HG02852 (cell line): Measurements from ENCODE around the gene TBC1D2B.

Experiments used
- ATAC-seq: cut with Tn5 transposase; IDR thresholded peaks from one replicate; pipeline ENCODE4 v1.9.1; 2021; ENCODE audit warnings: mild to moderate bottlenecking, moderate library complexity; ENCODE audit not compliant: unreplicated experiment

TBC1D2B gene

DNA sequence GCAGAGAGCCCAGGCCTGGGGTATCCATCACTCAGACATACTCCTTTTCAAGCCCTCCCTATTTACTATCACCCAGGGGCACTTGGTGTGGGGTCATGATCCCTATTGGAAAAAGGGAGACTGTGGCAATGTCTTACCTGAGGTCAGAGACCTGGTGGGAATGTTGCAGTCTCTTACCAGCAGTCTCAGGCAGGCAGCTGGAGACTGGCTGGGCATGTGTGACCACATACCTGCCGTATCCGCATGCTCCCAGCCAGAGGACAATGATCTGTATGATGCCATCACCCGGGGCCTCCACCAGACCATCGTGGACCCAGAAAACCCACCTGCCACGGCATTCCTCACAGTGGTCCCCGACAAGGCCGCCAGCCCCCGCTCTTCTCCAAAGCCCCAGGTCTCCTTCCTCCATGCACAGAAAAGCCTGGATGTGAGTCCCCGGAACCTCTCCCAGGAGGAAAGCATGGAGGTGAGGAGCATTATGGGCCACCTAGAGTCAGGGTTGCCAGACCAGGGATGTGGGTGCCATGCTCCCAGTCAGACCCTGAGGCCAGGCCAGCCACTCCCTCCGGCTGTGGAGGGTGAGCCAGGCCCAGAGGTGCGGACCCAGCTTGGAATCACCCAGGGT lies 20.7 kb upstream of the TBC1D2B start:
- no peak for ATAC-seq

DNA sequence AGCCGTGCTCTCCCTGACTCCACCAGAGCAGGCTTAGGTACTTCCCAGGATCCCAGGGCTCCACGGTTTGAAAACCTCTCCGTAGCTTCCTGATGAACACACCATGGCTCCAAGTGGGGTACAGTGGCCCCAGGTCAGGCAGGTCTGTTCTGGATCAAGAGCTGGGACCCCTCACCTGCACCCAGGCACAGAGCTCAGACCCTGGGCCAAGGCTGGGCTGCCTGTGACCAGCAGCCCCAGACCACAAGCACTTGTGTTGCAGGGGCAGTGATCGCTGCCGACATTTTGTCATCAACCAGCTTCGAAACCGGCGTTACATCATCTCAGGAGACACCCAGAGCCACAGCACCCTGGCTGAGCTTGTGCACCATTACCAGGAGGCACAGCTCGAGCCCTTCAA lies 20.2 kb upstream of the TBC1D2B start:
- ATAC-seq, result no peak

DNA sequence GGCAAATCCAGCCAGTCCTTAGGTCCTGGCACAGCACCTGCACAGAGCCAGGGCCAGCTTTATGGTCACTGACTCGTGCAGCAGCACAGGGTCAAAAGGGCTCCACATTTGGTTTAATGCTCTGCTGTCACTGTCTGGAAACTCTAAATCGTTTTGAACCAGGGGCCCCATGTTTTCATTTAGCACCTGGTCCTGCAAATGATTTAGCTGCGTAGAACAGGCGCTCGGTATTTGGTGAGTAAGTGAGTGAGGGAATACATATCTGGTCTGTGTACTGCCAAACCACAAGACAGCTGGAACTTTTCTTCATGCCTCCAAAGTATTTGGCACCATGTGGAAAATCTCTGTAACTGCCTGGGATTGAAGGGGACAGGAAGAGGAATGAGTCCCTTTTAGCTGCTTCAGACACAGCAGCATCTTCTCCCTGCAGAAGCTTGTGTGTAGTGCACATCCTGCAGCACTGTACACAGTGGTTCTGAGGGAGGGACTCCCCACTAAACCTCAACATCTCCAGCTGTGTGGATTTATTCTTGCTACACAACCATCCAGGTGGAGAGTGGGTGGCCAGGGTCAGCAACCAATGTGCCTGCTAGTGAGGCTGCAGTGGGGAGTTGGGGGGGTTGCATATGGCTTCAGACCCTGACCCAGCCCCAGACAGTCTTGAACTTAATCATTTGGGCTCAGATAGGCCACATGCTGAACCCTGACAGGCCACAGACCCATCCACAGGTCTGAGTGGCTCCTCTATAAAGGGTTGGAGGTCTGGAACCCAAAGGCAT lies 15.9 kb upstream of the TBC1D2B start:
- no peak for ATAC-seq

DNA sequence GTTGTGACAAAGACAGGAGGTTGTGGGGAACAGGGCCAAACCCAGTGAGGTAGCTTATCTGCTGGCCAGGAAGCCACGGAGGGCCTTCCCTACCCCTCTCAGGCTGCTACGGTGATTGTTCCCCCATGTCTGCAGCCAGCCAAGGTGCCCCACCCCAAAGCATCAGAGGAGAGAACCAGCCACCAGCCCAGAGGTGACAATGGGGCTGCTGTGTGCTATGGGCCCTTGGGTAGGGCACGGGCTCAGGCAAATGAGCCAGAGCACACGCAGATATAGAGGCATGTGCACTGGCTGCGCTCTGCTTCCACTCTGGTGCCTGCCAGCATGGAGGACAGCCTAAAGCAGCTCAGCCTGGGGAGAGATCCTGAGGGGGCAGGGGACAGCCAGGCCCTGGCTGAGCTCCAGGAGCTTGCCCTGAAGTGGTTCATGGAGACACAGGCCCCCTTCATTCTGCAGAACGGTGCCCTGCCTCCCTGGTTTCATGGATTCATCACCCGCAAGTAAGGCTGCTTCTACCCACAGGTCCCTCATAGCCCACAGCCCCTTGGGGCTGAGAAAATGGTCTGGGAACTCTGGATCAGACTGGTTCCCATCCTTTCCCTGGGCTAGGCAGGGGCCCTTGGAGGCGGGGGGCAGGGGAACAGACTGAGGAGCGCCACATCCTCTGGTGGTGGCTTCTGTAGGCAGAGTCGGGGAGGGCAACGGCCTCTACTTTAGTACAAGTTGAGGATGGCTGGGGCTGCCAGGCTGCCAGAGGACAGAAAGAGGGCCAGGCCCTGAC lies 14.9 kb upstream of the TBC1D2B start, which contains the start of gene SH2D7:
Gene SH2D7, plus strand, starts transcription at position 301 of the 781 bp plus-strand sequence. Its CDS starts 24 bp downstream, at position 325.
- ATAC-seq, result no peak

DNA sequence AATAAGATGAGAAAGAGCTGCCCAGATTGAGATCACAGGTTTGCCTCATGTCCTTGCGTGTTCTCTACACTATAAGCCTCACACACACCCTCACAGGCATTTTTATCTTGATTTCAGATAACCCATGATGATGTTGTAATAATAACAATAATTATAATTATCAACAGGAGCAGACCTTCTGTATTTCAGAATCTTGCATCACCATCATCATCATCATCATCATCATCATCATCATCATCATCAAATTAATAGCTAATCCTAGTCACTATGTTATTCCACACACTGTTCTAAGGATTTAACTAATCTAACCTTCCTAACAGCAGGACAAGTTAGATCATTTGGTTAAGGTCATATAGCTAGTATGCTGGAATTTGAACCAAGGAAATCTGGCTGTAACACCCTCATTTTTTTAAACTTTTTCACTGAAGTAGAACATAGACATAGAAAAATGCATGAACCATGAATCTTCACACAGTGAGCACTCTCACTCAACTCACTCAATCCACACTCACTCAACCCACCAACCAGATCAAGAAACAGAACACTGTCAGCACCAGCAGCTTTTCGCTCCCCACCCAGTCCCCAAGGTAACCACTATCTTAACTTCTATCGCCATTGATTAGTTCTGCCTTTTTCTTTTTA lies 13.0 kb upstream of the TBC1D2B start:
- ATAC-seq, result no peak

DNA sequence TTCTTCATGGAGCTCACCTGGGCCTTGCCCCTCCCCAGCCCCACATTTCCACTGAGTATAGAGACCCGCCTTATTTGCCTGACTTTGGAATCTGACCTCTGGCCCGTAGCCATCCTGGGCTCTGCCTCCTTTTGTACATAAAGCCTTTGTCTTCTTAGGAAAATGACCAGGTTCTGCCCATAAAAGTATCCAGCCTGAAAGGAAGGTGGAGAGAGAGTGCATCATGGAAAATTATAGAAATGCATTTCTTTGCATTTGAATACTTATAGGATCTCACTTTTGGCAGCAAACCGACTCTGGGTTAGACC lies 11.2 kb upstream of the TBC1D2B start:
- no peak for ATAC-seq

DNA sequence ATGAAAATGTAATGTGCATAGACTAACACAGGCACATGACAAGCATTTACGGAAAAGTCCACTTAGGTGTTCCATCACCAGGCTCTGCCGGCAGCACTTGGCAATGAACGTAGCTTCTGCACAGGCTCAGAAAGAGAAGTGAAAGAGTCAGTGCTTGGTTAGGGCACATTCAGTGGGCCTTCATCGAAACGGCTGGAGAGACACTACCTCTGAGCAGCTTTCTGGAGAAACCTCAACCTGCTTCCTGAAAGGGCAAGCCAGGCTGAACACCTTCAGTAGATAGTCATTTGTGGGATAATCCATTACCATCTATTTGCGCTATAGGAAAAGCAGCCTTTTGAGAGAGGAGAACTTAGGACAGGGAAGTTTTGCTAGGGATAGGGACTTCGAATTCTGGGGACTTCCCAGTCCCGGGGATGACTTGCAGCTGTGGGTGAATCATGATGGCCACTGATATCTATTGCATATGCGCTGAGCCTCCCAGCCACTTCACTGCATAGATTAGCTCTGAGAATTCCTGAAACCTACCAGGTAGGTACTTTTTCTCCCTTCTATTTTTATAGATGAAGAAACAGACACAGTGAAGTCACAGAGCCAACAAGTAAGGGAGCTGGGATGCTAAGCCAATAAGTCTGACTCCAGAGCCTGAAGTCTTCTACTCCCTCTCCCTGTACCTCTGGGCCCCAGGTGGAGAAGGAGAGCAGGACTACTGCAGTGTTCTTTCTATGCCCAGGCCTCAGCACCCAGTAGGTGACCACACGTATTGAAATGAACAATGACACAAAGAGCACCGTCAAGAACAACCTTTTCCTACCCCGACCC lies 10.7 kb upstream of the TBC1D2B start:
- ATAC-seq, result peak; percentile 60

DNA sequence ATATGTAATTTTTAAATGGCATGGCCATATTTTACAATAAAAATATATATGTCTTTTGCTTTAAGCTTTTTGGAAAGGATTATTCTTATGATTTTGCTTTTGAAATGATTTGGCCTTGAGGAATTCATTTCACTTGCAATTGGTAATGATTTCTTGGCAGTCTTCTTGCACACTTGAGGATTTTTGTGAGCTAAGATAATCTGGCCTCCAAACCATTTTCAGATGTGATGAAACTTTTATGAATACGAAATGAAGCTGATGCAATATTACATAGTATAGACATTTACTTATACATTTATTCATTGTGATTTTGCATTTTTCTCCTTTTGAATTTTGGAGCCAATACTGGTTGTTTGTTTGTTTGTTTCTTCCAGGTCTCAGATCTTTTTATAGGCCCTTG lies 8.4 kb upstream of the TBC1D2B start:
- no peak for ATAC-seq

DNA sequence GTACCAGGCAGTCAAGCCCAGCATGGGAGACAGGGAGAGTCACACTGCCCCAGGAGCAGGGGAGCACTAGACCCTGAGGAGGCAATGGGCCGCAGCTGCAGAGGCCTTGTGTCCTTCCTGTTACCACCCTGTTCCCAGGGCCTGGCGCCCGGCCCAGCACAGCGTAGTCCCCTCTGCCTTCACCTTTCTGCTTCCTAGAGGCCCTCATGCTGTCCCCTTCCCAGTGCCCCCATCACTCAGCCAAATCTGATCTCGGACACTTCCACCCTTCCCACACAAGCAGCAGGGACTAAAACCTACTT lies 6.9 kb upstream of the TBC1D2B start:
- no peak for ATAC-seq

DNA sequence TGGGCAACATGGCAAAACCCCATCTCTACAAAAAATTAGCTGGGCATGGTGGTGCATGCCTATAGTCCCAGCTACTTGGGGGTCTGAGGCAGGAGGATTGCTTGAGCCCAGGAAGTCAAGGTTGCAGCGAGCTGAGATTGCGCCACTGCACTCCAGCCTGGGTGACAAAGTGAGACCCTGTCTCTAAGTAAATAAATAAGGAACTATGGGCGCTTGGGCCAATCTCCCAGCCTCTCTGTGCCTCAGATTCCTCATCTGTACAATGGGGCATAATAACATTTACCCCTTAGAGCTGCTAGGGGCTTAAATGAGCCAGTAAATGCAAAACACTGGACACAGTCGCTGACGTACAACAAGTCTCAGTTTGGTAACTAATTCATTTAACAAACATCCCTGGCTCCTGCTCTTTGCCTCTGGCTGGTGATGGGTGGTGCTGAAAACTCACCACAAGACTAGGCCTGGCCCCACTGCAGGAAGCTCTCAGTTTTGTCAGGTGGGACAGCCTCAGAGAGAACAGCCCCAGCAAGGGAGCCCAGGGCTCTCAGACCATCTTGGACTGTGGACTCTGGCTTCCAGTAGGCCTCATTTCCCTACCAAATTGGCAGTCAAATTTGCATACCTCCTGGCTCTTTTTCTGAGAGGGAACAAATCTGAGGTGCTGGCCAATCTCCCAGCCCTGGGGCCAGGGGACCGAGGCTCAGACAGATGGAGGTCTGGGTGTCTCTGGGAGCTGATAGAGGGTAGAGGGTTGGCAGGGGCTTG lies 6.4 kb upstream of the TBC1D2B start:
- ATAC-seq, result no peak

DNA sequence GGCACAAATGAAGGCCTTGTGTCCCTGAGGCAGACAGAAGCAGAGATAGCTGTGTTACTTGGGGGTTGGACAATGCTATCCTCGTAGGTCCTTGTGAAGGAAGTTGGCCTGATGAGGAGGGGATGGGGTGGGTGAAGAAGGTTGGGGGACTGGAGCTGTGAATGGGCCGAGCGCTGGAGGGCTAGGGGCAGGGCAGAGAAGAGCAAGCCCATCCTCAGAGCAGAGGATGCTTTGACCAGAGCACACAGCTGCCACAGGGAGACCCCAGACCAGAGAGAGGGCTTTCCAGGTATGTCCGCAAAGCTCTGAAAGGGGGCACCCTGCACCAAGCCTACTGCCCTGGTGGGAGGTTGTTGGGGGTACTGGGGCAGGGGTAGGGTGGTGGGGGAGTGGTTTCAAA lies 5.7 kb upstream of the TBC1D2B start:
- ATAC-seq, result no peak

DNA sequence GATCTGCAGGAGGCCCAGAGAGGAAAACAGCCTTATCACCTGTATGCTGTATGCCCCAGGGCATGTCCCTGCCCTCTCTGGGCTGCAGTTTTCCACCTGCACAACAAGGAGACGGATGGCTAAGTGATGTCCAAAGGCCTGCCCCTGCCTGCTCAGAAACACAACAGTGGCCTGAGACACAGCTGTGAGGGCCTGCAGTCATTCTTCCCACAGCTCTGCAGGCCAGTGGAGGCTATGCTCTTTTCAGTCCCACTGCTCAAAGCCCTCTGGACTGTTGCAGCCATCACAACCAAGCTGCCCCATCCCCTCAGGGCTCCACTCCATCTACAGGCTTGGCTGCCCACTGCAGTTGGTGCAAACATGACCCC lies 5.2 kb upstream of the TBC1D2B start:
- no peak for ATAC-seq

DNA sequence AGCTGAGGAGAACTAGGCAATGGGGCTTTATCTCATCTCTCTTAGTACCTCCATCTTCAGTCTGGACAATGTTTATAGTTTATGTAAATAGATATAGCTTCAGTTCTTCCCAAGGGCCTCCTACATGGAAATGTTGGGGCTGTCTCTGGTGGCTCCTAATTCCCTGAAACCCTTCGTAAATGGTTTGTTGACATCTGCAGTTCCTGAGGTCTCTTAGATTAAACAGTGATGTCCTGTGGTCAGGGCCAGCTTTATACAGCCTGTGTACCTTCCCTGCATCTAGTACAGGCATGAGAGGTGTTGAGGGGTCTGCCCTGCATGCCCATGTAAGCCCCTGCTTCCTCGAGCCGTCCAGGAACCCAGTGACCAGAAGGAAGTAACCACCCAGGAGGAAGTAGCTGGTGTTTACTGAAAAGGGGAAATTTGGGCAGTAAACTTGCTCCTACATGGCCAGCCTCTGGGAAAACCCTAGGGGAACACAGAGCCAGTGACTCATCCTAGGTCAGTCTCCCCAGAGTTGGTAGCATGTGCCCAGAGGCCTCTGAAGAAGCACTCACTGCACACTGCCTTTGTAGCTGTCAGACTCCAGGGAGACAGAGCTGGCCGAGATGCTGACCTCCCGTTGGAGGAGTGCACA lies 4.7 kb upstream of the TBC1D2B start:
- ATAC-seq, result no peak

DNA sequence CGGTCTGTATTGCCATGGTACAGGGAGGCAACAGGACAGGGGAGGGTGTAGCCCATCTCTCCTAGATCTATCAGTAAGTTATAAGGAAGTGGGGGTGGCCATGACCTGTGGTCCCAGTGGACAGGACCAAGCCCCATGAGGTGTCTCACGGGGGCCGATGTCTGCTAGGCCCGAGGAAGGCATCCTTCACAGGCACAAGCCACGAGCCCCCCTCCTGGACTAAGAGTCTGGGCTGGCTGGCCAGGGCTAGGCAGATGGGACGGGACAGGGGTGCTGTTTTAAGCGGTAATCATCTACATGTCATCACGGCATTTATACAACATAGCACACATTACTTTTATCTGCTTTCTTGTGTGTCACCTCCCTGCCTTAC lies 2.6 kb upstream of the TBC1D2B start:
- ATAC-seq, result no peak

DNA sequence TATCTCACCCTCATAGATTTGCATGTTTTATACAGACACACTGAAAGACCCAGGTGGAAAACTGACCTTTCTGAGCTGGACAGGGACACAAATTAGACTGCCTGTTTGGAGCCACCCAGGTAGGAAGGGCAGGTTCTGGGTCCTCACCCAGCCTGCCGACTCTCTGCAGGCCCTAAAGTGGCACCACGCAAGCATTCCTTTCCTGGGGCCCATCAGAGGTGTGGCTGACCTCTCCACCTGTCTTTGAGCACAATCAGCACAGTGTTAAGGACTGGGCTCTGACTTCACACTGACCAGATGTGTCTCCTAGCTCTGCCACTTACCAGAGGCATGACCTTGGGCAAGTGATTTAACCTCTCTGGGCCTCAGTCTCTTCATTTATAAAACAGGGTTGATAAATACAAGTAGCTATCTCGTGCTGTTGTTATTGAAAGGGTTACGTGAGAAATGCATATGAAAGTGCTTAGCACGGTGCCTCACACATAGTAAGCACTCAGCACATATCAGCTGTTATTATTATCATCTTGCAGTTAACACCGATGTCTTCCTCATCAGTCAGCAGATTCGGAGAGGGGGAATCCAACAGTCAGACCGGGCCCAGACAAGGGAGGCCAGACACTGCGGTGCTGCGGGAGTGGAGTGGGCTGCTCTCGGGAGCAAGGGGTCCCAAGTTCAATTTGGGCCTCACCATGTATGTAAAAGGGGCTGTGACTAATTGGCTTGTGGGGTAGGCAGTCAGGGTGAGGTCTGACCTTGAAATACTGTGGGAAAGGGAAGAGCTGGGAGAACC lies 2.0 kb upstream of the TBC1D2B start:
- no peak for ATAC-seq

DNA sequence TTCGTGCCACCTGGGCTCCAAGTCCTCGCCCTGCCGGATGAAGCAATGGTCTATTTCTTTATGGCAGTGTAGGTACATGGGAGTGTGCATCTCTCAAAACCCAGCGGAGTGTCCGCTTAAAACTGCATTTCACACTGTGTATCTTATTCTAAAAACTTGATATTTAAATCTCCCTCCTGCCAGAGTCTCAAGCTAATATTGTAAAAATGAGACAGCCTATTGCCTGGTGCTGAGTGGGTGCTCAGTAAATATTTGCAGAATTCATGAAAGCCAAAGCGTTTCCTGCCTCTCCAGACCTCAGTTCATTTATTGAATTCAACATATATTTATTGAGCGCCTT lies 330 bp upstream of the TBC1D2B start:
- ATAC-seq, result no peak

DNA sequence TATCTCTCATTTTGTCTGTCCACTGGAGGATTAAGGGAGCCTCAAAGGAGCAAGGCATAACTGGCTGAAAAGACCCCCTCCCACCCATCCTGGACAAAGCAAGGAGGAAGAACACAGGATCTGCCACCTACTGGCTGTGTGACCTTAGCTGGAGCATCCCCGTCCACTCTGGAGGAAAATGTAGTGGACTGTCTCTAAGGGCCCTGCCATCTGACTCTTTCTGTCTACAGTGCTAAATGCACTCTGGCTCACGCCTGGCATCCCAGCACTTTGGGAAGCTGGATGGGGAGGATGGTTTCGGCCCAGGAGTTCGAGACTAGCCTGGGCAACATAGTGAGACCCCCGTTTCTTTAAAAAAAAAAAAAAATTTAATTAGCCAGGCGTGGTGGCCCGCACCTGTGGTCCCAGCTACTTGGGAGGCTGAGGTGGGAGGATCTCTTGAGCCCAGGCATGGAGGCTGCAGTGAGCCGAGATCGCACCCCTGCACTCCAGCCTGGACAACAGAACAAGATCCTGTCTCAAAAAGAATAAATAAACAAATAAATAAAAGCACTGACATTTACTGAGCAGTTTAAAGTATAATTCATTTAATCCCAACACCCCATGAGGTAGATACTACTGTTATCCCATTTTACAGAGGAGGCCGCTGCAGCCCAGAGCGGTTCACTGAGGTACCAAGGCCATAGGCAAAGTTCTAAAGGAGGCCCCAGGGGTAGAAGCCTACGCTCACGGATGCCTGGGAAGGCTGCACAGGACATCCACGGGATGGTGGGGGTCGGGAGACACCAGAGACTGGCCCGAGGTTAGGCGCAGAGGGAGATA lies 1.1 kb downstream of the TBC1D2B start:
- peak; percentile 19 for ATAC-seq

DNA sequence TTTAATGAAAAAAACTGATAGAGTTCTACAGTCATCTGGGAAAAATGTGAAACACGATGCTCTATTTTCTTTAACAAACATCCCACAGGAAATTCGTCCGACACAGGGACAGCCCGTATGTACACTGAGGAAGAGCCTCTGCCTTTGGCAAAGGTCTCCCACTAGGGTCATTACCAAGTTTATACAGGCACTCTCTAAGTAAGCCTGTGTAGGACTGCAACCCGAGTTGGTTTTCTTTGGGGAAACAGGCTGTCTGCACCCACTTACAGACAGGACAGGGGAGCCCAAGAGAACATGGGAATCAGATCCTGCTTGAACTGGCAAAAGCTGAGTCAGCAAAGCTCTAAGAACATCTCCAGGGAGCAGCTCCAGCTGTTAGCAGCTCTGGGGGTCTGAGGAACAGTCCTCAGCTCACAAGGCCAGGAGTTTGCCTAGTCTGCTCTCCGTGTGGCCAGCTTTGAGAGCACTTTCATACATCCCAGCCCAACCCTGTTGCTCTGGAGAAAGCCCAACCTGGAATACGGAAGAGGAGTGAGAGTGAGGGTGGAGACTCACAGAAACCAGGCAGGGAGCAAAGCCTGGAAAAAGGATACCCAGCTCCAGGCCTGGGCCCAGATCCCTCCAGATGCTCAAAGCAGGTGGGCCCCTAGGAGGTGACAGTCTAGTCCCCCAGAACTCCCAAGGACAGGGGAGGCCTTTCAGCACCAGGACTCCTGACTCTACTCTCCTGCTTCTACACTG lies 1.9 kb downstream of the TBC1D2B start:
- no peak for ATAC-seq
